ENCODE data around the gene SLC7A8.
"Not testable (repeated sequence)": the region's sequence is repeated elsewhere in the genome, so short reads cannot be mapped to it uniquely, and the experiment has no call there.

SLC7A8 gene

GRCh38 chr14:23183479-23183878 lies at the start of gene SLC7A8:
Gene SLC7A8, minus strand, starts transcription at chr14:23183660. Its CDS starts 746 bp downstream, at chr14:23182914.
- Histone ChIP-seq H3K4me3 (ENCODE audit: low read length) (peak within 1 kb of the TSS; percentile 86), H3K27me3 (replicated peaks; ENCODE audit: control insufficient read depth, insufficient read depth, low read length) (peaks cover 4% of the 10 kb centered on the region), H3K4me1 (ENCODE audit: control insufficient read depth, insufficient read depth, low read length) (peaks cover 39% of the 10 kb centered on the region), H3K9ac (ENCODE audit: low read length) (peak within 1 kb of the TSS; percentile 79), H3K9me3 (ENCODE audit: control insufficient read depth, low read length) (no peaks in the 10 kb centered on the region), H3K36me3 (ENCODE audit: control insufficient read depth, insufficient read depth, low read length, severe bottlenecking) (no peaks in the 10 kb centered on the region)
- peak; percentile 59 for DNase-seq (ENCODE audit: low read depth)

GRCh38 chr14:23232241-23232808 lies 48.9 kb upstream of the SLC7A8 start:
- DNase-seq (ENCODE audit: low read depth); H3K9me3 ChIP-seq (ENCODE audit: control insufficient read depth, low read length); H3K9ac ChIP-seq (ENCODE audit: low read length); H3K4me1 ChIP-seq (ENCODE audit: control insufficient read depth, insufficient read depth, low read length); H3K4me3 ChIP-seq (ENCODE audit: low read length); H3K27me3 ChIP-seq (replicated peaks; ENCODE audit: control insufficient read depth, insufficient read depth, low read length); H3K36me3 ChIP-seq (ENCODE audit: control insufficient read depth, insufficient read depth, low read length, severe bottlenecking): not testable (repeated sequence)

GRCh38 chr14:23228812-23229211 lies 45.4 kb upstream of the SLC7A8 start:
- H3K4me3 ChIP-seq (ENCODE audit: low read length) = no peak overlapping the region
- no peaks in the 10 kb centered on the region for H3K36me3 ChIP-seq (ENCODE audit: control insufficient read depth, insufficient read depth, low read length, severe bottlenecking)
- H3K9ac ChIP-seq (ENCODE audit: low read length) = no peak overlapping the region
- peaks cover 4% of the 10 kb centered on the region for H3K9me3 ChIP-seq (ENCODE audit: control insufficient read depth, low read length)
- H3K4me1 ChIP-seq (ENCODE audit: control insufficient read depth, insufficient read depth, low read length) = peaks cover 3% of the 10 kb centered on the region
- DNase-seq (ENCODE audit: low read depth) = no peak
- H3K27me3 ChIP-seq (replicated peaks; ENCODE audit: control insufficient read depth, insufficient read depth, low read length) = no peaks in the 10 kb centered on the region

GRCh38 chr14:23227566-23227965 lies 44.1 kb upstream of the SLC7A8 start:
- Histone ChIP-seq H3K9me3 (ENCODE audit: control insufficient read depth, low read length) (peaks cover 4% of the 10 kb centered on the region), H3K36me3 (ENCODE audit: control insufficient read depth, insufficient read depth, low read length, severe bottlenecking) (no peaks in the 10 kb centered on the region), H3K4me3 (ENCODE audit: low read length) (no peak overlapping the region), H3K27me3 (replicated peaks; ENCODE audit: control insufficient read depth, insufficient read depth, low read length) (no peaks in the 10 kb centered on the region), H3K9ac (ENCODE audit: low read length) (no peak overlapping the region), H3K4me1 (ENCODE audit: control insufficient read depth, insufficient read depth, low read length) (peaks cover 3% of the 10 kb centered on the region)
- no peak for DNase-seq (ENCODE audit: low read depth)

- H3K27me3 ChIP-seq (replicated peaks; ENCODE audit: control insufficient read depth, insufficient read depth, low read length); H3K36me3 ChIP-seq (ENCODE audit: control insufficient read depth, insufficient read depth, low read length, severe bottlenecking); H3K4me3 ChIP-seq (ENCODE audit: low read length); DNase-seq (ENCODE audit: low read depth); H3K9ac ChIP-seq (ENCODE audit: low read length); H3K9me3 ChIP-seq (ENCODE audit: control insufficient read depth, low read length); H3K4me1 ChIP-seq (ENCODE audit: control insufficient read depth, insufficient read depth, low read length): not testable (repeated sequence)
These were observed 41.5 kb upstream of the SLC7A8 start for GRCh38 chr14:23224958-23225357.

- H3K4me1 ChIP-seq (ENCODE audit: control insufficient read depth, insufficient read depth, low read length) = no peaks in the 10 kb centered on the region
These were observed 35.6 kb upstream of the SLC7A8 start for GRCh38 chr14:23219075-23219474.

GRCh38 chr14:23217032-23218020 lies 33.9 kb upstream of the SLC7A8 start:
- Histone ChIP-seq H3K4me3 (ENCODE audit: low read length) (no peak overlapping the region), H3K9ac (ENCODE audit: low read length) (no peak overlapping the region), H3K4me1 (ENCODE audit: control insufficient read depth, insufficient read depth, low read length) (no peaks in the 10 kb centered on the region), H3K9me3 (ENCODE audit: control insufficient read depth, low read length) (peaks cover 8% of the 10 kb centered on the region), H3K36me3 (ENCODE audit: control insufficient read depth, insufficient read depth, low read length, severe bottlenecking) (no peaks in the 10 kb centered on the region), H3K27me3 (replicated peaks; ENCODE audit: control insufficient read depth, insufficient read depth, low read length) (no peaks in the 10 kb centered on the region)
- DNase-seq (ENCODE audit: low read depth) = no peak

More at GRCh38 chr14:23219075-23219474, 35.6 kb upstream of the SLC7A8 start:
- Histone ChIP-seq H3K9me3 (ENCODE audit: control insufficient read depth, low read length) (peaks cover 8% of the 10 kb centered on the region), H3K4me3 (ENCODE audit: low read length) (no peak overlapping the region), H3K9ac (ENCODE audit: low read length) (no peak overlapping the region), H3K27me3 (replicated peaks; ENCODE audit: control insufficient read depth, insufficient read depth, low read length) (no peaks in the 10 kb centered on the region), H3K36me3 (ENCODE audit: control insufficient read depth, insufficient read depth, low read length, severe bottlenecking) (no peaks in the 10 kb centered on the region)
- no peak for DNase-seq (ENCODE audit: low read depth)

- H3K36me3 ChIP-seq (ENCODE audit: control insufficient read depth, insufficient read depth, low read length, severe bottlenecking) = no peaks in the 10 kb centered on the region
- DNase-seq (ENCODE audit: low read depth) = no peak
- peaks cover 8% of the 10 kb centered on the region for H3K9me3 ChIP-seq (ENCODE audit: control insufficient read depth, low read length)
- H3K27me3 ChIP-seq (replicated peaks; ENCODE audit: control insufficient read depth, insufficient read depth, low read length) = no peaks in the 10 kb centered on the region
- H3K9ac ChIP-seq (ENCODE audit: low read length) = no peak overlapping the region
- no peaks in the 10 kb centered on the region for H3K4me1 ChIP-seq (ENCODE audit: control insufficient read depth, insufficient read depth, low read length)
- H3K4me3 ChIP-seq (ENCODE audit: low read length) = no peak overlapping the region
These were observed 32.0 kb upstream of the SLC7A8 start for GRCh38 chr14:23215421-23215820.

GRCh38 chr14:23209651-23210423 lies 26.4 kb upstream of the SLC7A8 start:
- peak; percentile 22 for DNase-seq (ENCODE audit: low read depth)
- no peak overlapping the region for H3K9ac ChIP-seq (ENCODE audit: low read length)
- H3K27me3 ChIP-seq (replicated peaks; ENCODE audit: control insufficient read depth, insufficient read depth, low read length) = no peaks in the 10 kb centered on the region
- H3K36me3 ChIP-seq (ENCODE audit: control insufficient read depth, insufficient read depth, low read length, severe bottlenecking) = no peaks in the 10 kb centered on the region
- no peak overlapping the region for H3K4me3 ChIP-seq (ENCODE audit: low read length)
- H3K9me3 ChIP-seq (ENCODE audit: control insufficient read depth, low read length) = peaks cover under 1% of the 10 kb centered on the region
- no peaks in the 10 kb centered on the region for H3K4me1 ChIP-seq (ENCODE audit: control insufficient read depth, insufficient read depth, low read length)

- Histone ChIP-seq H3K27me3 (replicated peaks; ENCODE audit: control insufficient read depth, insufficient read depth, low read length) (no peaks in the 10 kb centered on the region), H3K9me3 (ENCODE audit: control insufficient read depth, low read length) (no peaks in the 10 kb centered on the region), H3K36me3 (ENCODE audit: control insufficient read depth, insufficient read depth, low read length, severe bottlenecking) (no peaks in the 10 kb centered on the region), H3K9ac (ENCODE audit: low read length) (no peak overlapping the region), H3K4me3 (ENCODE audit: low read length) (no peak overlapping the region), H3K4me1 (ENCODE audit: control insufficient read depth, insufficient read depth, low read length) (no peaks in the 10 kb centered on the region)
- no peak for DNase-seq (ENCODE audit: low read depth)
These were observed 24.9 kb upstream of the SLC7A8 start for GRCh38 chr14:23208324-23208723.

GRCh38 chr14:23207146-23207540 lies 23.7 kb upstream of the SLC7A8 start:
- Histone ChIP-seq H3K4me1 (ENCODE audit: control insufficient read depth, insufficient read depth, low read length) (no peaks in the 10 kb centered on the region), H3K27me3 (replicated peaks; ENCODE audit: control insufficient read depth, insufficient read depth, low read length) (no peaks in the 10 kb centered on the region), H3K9me3 (ENCODE audit: control insufficient read depth, low read length) (no peaks in the 10 kb centered on the region), H3K4me3 (ENCODE audit: low read length) (no peak overlapping the region), H3K9ac (ENCODE audit: low read length) (no peak overlapping the region), H3K36me3 (ENCODE audit: control insufficient read depth, insufficient read depth, low read length, severe bottlenecking) (no peaks in the 10 kb centered on the region)
- no peak for DNase-seq (ENCODE audit: low read depth)

All from adipocyte (in vitro differentiated cells).